HG03342 (cell line): ENCODE data around the gene LMX1B.

Source experiments
- ATAC-seq: cut with Tn5 transposase; IDR thresholded peaks from one replicate; pipeline ENCODE4 v1.9.1; 2021; ENCODE audit warnings: mild to moderate bottlenecking, moderate library complexity; ENCODE audit not compliant: unreplicated experiment

LMX1B gene

GRCh38 chr9:126617003-126617822 is 3.5 kb downstream of the LMX1B start:
- ATAC-seq = no peak

DNA sequence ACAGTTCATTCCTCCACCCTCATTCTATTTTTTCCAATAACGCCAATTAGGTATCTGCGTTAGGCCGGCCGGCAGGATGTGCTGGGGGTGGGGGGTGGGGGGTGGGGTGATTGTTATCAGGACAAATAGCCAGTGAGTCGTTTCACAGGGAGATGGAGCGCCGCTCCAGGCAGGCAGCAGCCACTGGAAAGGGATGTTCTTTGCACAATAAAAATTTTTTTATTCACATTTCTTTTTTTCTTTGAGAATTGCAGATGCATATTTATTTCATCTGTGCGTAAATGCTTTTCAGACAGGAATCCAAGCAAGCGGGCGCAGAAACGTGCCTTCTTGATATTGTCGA is 4.1 kb downstream of the LMX1B start:
- ATAC-seq = no peak

DNA sequence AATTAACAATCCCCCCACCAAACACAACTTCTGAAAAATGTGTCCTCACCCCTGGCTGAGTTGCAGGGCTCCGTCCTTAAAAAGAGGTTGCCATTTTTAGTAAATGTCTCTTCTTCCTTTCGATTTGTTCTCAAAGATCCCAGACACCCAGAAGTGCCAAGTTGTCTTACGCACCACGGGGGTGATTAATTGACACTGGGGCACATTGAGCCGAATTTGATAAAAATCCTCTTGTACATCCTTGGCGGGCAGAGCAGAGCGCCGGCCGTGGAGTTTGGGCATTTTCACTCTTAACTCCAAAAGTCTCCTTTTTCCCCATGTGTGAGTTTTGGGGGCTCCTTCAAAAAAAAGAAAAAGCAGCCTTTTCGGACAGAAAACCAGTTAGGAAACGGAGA is 4.5 kb downstream of the LMX1B start:
- no peak for ATAC-seq

DNA sequence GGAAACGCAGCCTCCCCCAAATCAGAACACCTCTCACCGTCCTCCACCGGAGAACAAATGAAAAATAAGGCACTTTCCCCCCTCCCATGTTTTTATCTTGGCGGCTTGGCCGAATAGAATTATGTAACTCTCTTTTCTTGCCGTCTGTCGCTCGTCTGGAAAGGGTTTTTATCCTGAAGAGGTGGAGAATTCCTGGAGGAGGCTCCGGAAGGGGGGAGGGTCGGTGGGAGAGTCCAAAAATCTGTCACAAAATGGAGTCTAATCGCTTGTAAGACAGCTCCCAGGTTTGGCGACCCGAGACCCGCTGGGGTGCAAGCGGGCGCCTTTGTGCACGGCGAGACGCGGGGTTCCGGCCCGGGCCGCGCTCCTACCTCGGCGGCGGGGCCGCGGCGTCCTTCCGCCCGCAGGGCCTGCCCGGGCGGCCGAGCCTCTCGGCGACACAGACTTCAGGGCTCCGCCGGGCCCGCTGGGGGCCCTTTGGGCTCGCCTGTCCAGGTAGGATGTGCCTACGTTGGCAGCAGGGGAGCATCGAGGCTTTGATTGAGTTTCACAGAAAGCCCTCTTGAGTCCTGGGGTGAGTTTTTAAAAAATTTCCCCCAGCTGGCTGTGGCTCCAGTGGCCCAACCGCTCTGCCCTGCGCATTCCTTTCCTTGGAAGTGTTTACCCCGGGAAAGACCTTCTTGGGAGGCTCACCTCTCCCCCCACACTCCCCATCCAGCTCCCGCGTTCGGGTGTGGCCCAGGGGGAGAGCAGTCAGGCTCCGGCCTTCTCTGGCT is 5.0 kb downstream of the LMX1B start:
- no peak for ATAC-seq

DNA sequence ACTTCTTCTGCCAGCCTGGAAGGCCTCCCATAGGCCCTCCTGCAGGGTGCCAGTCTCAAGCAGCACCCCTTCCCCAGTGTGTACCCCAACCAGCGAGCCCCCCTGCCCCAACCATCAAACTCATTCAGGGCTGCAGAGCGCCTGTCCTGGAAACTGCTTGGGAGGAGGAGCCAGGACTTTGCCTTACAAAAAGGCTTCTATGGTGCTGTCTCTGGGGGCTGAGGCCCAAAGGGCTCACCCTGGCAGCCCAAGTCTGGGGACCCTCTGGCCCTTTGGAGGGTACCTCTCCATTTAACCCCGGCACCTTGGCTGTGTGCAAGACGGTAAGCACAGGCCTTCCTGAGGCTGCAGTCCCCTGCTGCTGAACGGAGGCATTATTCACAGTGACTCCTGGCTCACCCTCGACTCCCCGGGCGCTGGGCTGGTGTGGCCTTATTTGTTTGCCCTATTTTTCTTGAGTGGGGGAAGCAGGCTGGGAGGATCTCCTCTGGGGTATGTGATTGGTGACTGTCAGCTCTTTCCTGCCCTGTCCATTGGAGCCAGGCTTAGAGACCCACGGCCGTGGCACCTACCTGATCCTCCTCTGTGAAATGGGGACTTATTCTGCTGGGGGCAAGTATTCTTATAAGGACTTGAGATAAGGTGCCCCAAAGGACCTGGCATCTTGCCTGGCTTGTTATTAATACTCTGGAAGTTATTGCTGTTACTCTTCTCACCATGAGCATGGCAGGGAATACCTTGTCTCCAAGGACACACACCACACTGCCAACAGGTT is 5.8 kb downstream of the LMX1B start:
- ATAC-seq = no peak

DNA sequence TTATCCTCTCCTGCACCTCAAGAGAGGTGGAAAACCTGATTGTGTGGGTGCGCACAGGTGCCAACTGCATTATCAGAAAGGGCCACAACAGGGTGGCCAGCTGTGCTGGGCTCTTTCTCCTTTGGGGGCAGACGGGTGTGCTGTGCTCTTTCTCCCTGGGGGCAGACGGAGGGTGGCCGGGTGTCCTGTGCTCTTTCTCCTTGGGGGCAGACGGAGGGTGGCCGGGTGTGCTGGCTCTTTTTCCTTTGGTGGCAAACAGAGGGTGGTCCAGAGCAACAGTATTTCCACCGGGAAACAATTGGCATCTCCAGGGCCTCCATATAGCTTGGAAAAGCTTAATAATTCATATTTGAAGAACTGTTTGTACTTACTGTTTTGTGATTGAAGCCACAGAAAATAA is 6.8 kb downstream of the LMX1B start:
- ATAC-seq = no peak

DNA sequence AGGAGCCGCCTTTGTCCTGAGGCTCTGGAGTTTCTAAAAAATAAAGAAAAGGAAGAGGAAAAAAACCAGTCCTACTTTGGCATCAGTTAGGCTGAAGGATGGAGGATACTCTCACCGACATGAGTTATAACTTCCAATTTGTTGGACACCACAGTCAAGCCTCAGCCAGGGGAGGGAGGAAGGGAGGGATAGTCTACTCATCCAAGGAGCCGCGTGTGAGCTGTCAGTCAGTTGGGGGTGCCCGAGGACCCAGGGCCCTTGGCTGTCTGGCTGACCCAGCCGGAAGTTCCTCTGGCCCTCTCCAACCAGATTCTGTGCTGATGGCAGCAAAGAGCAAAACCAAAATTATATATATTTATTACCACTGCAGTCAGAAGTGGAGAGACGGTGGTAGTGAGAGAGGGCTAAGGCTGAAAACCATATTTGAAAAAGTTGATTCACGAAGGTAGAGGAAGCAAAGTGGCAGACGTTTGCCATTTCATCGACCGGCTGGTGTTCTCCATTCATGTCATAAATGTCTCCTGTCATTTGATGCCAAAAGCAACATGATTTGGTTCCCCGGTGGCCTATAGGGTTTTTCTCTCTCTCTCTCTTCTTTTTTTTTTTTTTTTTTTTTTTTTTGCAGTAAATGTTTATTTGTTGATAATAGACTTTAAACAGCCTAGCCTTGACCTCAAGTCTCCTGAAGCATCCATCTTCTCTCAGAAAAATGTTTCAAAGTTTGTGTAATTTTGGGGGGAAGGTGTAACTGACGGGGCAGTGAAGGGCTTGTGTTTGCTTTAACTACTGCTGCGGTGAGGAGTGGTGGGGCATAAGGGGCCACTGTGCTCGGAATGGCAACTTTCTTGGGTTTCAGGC is 7.6 kb downstream of the LMX1B start:
- ATAC-seq = no peak

DNA sequence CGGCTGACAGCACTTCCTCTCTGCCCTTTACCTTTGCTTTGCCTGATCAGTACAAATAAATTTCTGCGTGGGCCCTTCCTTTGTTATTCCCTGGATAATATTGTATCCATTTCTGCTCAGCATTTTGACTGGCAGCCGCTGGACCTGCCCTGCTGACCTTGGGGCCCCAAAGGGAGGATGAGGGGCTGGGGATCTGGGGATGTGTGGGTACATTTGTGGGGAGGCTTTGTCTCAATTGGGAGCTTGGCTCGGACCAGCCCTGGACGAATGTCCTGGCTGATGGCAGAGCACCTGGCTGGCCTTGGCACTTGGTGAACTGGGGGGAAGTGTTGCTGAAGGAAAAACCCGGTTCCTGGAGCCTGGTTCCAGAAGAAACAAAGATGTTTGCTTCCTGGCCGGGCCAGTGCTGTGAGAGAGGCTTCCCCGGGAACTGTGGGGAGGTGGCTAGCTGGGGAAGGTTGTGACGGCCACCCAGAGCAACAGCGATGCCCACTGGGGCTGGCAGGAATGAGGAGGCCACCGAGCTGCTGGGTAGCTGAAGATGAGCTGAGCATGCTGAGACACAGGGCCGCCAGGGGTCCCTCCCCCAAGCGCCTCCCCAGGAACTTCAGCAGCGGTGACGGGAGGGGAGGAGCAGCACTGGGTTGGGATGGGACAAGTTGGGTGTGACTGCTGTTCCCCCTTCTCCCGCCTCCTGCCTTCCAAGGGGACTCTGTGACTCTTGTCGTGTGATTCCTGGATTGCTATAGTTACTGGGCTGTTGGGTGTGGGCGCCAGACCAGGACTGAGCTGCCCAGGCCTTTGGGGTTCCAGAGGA is 8.4 kb downstream of the LMX1B start:
- ATAC-seq = no peak

GRCh38 chr9:126623314-126623666 is 9.6 kb downstream of the LMX1B start:
- ATAC-seq = no peak

- ATAC-seq = no peak
Observed at GRCh38 chr9:126623667-126624478, 10.1 kb downstream of the LMX1B start.

- ATAC-seq = no peak
Observed at GRCh38 chr9:126624479-126624826, 10.7 kb downstream of the LMX1B start.

DNA sequence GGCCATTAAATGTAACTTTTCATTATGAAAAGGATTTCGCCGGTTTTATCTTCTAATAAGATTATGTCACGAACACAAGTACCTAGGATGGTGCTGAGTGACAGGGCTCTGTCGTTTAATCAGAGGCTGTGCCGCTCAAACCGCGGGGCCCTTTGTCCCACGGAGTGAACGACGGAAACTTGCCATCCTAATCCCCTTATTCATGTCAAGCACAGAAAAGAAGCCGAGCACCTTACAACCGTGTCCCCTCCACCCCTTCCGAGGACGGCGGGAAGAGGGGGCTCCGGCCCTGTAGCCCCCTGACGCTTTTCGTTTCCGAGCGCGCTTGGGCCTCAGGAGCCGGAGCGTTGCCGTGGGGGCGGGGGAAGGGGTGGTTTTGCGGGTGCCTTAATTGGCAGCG is 11.2 kb downstream of the LMX1B start:
- ATAC-seq = no peak

GRCh38 chr9:126625329-126626126 is 11.8 kb downstream of the LMX1B start:
- ATAC-seq = no peak

GRCh38 chr9:126626127-126626925 is 12.6 kb downstream of the LMX1B start:
- no peak for ATAC-seq

GRCh38 chr9:126626926-126627233 is 13.2 kb downstream of the LMX1B start:
- no peak for ATAC-seq

- no peak for ATAC-seq
Observed at GRCh38 chr9:126628146-126628545, 14.4 kb downstream of the LMX1B start.

DNA sequence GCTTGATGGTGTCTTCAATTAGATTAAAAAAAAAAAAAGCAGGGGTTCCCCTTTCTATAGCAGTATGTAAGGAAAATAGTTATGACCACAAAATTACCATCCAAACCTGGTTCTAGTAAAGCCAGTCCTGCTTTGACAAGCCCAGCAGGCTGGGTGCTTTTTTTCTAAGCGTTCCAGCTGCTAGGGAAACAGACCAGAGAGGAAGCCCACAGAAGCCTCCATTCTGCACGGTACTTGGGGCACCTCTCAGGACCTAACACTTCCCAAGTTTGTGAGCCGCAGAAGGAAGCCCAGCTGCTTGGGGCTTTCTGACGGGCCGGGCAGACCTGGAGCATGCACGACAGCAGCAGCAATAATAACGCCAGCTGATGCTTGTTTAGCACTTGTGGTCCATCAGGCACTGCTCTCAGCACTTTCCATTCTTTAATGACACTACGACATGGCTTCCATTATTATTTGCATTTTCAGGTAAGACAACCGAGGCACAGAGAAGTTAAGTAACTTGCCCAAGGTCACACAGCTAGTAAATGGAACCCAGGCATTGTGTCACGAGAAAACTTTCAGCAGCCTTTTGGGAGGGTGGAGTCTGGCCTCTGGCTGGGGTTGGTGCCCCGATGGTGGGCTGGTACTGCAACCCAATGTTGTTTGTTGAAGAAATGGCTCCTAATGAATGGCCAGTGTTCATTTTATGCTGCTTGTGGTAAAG is 15.4 kb downstream of the LMX1B start:
- no peak for ATAC-seq
